Cerebellar nuclear complex (tissue), 1 donor: ENCODE measurements around the gene FOLR2.
"Not testable (repeated sequence)": the region's sequence is repeated elsewhere in the genome, so short reads cannot be mapped to it uniquely, and the experiment has no call there.

ENCODE experiments used
- DNase-seq, 2 experiments: peaks; one replicate each; lab custom pipeline; 2025; lab: John Stamatoyannopoulos, UW

FOLR2 gene

DNA sequence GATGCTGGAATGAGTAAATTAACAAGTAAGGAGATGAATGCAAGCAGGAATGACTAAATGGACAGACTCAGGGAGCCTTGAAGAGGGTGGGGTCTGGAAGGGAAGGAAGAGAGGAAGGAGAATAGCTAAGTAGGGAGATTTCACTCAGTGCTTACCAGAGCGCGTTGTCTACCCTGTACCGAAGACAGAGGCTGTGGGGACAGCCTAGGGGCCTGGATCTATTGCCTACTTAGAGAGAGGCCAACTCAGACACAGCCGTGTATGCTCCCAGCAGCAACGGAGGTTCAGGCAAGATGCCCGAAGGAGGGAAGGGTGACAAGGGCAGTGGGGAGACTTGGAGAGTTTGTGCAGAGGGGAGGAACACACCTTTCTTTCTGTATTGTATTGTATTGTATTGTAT, at the start of gene FOLR2:
FOLR2 (plus strand) TSS at position 157 of the 400 bp plus-strand sequence. CDS start 1,791 bp downstream, outside the sequence.
- no peak for DNase-seq

DNA sequence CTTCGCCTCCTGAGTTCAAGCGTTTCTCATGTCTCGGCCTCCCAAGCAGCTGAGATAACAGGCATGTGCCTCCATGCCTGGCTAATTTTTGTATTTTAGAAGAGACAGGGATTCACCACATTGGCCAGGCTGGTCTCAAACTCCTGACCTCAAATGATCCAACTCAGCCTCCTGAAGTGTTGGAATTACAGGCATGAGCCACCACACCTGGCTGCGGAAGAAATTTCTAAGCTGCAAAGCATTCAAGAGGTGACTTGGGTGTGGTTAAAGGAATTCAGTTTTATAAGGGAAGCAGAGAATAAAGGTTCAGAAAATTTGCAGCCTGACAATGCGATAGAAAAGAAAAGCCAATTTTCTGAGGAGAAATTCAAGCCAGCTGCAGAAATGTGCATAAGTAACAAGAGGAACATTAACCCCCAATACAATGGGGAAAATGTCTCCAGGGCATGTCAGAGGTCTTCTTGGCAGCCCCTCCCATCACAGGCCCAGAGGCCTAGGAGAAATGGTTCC, 47.5 kb upstream of the FOLR2 start:
- not testable (repeated sequence) for DNase-seq

DNA sequence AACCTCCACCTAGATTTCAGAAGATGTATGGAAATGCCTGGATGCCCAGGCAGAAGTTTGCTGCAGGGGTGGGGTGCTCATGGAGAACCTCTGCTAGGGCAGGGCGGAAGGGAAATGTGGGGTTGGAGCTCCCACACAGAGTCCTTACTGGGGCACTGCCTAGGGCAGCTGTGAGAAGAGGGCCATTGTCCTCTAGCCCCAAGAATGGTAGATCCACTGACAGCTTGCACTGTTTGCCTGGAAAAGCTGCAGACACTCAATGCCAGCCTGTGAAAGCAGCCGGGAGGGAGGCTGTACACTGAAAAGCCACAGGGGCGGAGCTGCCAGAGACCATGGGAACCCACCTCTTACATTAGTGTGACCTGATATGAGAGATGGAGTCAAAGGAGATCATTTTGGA, 46.8 kb upstream of the FOLR2 start:
- not testable (repeated sequence) for DNase-seq

DNA sequence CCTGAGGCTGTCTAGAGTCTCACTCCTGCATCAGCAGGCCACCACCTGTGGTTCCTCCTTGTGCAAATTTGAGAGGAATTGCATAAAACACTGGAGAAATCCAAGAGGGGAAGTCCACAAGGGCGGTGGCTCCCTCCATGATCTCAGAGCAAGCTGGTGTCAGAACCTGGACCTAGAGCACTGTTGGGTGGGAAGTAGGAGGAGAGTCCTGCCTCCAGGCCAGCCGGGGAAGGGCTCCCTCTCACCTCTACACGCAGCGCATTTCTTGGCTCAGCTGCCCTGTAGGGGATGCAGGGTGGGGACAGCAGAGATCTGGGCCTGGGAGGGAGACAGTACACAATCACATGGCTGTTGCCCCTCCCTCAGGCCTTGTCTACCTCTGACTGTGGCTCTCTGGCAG, 44.6 kb upstream of the FOLR2 start:
- DNase-seq = not testable (repeated sequence)

DNA sequence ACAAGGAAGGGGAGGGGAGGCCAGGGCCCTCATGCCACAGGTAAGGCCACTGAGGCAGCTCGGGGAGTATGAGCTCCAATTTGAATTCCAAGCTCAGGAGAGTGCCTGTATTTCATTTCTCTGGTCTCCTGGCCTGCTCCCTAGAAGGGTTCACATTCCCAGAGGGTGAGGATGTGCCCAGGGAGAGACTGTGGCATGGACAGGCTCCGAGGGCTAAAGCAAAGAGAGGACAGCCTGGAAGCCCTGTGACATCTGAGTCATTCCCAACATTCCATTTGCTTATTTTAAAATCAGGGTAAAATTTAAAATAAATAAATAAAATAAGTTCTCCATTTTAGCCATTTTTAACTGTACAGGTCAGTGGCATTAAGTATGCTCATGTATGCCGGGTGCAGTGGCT, 43.3 kb upstream of the FOLR2 start:
- no peak for DNase-seq

DNA sequence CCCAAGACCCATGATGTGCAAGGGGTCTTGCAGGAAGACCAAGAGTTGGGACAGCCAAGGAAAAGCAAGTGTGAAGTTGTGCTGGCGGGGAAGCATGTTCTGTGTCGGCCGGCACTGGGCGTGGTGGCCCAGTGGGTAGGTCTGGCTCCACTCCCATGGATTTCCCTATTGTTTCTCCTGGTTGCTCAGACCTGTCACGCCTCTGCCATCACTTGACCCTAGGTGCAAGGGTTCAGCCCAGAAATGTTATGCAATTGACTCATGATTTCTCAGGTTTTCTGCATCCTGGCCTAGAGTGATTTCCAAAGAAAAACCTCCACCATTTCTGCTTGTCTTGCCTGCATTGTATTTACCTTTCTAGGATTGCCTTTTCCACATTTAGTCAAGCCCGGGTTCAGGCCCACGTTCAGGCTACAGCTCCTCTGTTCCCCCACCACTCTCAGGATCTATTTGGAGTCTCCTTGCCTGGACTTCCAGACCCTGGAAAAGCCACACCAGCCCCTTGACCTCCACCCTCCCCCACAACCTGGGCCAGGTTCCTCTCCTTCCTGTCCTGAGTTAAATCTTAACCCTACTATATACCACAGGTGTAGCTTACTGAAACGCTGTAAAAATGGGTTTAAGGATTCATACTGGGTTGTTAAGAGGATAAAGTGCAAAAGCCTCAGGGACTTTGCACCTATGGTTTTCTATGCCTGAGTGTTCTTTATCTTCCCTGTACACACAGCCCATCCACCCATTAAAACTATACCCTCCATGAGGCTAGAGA, 42.1 kb upstream of the FOLR2 start:
- DNase-seq = no peak

DNA sequence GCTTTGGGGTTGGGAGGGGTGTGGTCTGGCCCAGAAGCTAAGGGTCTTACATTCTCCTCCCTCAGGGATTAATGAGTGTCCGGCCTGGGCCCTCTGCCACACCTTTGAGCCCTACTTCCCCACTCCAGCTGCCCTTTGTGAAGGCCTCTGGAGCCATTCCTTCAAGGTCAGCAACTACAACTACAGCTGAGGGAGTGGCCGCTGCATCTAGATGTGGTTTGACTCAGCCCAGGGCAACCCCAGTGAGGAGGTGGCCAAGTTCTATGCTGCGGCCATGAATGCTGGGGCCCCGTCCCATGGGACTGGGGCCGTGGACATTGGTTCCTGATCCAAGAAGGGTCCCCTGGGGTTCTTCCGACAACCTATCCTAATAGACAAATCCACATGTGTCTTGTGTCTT, 38.9 kb upstream of the FOLR2 start:
- no peak for DNase-seq

DNA sequence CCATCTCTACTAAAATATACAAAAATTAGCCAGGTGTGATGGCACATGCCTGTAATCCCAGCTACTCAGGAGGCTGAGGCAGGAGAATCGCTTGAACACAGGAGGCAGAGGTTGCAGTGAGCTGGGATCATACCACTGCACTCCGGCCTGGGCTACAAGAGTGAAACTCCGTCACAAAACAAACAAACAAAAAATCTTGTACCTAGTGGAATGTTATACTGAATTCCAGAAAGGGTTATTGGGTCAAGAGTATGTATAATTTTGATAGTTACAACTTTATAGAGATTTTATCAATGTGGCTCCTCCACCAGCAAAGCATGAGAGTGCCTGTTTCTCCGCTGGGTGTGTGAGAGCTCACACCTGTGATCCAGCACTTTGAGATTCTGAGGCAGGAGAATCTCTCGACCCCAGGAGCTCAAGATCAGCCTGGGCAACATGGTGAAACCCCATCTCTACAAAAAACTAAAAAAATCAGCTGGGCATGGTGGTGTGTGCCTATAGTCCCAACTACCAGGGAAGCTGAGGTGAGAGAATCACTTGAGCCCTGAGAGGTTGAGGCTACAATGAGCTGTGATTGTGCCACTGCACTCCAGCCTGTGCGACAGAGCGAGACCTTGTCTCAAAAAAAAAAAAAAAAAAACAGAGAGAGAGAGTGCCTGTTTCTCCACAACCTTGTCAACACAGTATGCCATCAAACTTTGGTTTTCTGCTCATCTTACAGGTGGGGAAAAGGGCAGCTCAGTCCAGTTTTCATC, 37.4 kb upstream of the FOLR2 start:
- no peak for DNase-seq

DNA sequence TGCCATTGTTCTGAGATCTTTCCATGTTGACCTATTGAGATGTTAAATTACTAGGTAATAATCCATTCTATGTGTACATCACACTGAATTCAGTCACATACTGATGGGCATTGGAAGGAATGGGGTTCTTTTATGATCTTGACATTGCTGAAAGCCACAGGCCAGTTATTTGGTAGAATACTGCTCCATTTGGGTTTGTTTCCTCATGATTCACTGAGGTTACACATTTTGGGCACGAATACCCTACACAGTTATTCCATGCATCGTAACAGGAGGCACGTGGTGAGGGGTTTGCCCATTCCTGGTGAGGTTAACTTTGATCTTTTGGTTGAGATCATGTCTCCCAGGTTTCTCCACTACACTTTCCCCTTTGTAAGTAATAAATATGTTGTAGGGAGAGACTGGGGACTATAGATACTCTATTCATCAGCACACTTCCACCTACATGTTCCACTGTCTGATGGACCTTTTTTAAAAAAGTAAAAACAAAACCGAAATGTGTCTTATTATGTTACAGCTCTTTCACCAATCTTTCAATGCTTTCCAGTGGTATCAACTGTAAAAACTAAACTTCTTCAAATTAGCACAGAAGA, 36.7 kb upstream of the FOLR2 start:
- DNase-seq = no peak

DNA sequence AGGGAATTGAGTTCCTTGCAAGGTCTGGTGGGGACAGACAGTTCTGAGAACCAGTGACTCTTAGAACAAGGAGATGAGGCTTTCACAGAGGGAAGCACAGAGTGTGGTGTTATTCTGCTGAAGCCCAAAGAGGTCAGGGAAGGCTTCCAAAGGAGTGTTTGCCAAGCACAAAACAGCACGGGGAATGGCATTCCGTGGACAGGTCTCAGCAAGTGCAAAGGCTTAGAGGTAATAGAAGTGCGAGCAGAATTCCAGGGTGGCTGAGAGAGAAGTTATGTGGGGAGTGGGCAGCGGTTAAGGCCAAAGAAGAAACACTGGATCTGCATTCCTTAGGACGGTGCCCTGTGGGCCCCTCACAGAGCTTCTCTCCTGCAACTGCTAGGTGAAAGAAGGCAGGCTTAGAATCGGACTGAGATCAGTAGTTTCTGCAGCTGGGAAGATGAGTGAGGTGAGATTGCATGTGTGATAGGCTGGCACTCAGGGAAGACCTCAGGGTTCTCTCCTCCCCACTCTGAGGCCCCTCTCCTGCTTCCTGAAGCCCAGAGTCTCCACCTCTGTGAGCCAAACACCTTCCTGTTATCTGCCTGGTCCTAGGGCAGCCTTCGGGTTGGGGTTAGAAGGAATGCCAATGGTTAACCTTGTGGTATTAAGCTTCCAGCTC, 35.6 kb upstream of the FOLR2 start:
- DNase-seq = not testable (repeated sequence)

DNA sequence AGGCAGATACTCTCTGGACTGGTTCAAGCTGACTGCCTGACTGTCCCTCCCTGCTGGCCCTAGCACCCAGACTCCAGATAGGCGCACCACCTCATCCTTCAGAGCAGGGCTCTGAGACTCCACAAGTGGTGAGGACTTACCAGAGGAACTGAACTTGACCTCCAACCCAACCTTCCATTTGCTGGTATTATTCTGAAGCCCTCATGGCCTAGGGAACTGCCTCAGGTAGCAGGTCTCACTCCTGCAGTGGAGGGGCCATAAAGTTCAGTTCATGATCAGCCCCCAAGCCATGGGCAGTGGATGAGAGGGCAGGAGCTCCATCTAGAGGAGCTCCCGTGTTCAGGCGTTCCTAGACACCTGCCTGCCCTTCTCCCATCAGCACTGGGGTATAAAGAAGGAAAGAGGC, 35.0 kb upstream of the FOLR2 start:
- not testable (repeated sequence) for DNase-seq

DNA sequence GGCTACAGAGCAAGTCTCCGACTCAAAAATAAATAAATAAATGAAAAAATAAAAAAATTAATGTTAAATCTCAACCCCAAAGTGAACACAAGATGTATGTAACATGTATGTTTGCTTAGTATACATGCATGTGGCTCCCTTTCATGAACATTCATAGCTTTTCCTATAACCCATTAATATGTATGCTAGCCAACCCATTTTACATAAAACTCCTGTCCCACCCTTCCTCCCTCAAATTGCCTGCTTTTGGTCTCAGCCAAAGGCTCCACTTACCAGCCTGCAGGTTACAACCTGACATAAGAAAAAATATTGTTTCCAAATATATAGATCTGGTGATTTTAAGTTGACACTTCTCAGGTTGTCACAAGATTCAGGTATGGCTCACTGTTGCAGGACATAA, 28.3 kb upstream of the FOLR2 start:
- no peak for DNase-seq

DNA sequence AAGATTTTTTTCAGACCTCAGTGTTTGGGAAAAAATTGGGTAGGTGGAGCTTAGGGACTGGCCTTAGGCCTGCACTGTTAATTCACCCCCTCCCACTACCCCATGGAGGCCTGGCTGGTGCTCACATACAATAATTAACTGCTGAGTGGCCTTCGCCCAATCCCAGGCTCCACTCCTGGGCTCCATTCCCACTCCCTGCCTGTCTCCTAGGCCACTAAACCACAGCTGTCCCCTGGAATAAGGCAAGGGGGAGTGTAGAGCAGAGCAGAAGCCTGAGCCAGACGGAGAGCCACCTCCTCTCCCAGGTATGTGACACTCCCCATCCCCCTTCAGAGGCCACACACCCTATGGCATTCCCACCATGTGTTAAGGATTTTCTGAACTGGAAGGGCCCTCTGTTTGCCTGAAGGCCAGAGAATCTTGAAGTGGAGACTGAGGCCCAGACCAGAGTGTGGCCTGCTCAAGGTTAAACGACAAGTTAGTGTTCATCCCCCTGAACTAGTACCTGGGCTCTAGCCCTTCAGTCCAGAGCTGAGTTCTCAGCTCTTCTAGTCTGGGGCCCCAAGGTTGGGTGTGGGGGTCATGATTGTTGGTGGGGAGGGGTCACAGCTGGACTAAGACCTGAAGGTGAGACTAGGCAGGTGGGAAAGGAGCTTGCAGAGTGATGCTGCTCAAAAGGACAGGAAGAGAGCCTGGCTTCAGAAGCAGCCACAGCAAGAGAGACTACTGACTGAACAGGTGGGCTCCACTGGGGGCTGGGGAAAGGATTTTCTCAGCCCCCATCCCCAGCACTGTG, 26.9 kb upstream of the FOLR2 start:
- no peak for DNase-seq

DNA sequence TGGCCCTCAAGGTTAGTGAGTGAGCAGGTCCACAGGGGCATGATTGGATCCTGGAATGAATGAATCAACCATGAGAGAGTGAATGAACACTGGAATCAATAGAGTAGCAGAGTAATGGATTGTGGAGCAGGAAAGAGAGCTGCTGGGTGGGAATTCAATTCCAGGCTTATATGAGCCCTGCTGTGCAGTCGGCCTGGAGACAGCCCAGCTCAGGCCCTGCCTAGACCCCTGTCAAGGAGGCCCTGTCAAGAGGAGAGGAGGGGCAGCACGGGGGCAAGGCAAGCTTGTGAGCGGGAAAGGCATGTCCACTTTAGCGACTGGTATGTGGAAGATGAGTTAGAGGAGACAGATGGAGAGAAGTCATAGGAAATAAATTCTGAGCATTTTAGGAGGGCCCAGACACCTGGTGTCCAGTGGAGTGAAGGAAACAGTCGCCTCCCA, 25.9 kb upstream of the FOLR2 start:
- DNase-seq = no peak

DNA sequence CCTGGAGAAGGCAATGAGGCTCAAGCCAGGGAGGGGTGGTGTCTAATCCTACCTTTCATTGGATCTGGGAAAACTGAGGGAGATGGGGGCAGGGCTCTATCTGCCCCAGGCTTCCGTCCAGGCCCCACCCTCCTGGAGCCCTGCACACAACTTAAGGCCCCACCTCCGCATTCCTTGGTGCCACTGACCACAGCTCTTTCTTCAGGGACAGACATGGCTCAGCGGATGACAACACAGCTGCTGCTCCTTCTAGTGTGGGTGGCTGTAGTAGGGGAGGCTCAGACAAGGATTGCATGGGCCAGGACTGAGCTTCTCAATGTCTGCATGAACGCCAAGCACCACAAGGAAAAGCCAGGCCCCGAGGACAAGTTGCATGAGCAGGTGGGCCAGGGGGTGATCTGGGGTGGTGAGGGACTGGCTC, 24.6 kb upstream of the FOLR2 start, which contains the start of gene FOLR1:
FOLR1 (plus strand) TSS at position 180 of the 421 bp plus-strand sequence; CDS start at position 214, 34 bp downstream.
- DNase-seq = no peak

DNA sequence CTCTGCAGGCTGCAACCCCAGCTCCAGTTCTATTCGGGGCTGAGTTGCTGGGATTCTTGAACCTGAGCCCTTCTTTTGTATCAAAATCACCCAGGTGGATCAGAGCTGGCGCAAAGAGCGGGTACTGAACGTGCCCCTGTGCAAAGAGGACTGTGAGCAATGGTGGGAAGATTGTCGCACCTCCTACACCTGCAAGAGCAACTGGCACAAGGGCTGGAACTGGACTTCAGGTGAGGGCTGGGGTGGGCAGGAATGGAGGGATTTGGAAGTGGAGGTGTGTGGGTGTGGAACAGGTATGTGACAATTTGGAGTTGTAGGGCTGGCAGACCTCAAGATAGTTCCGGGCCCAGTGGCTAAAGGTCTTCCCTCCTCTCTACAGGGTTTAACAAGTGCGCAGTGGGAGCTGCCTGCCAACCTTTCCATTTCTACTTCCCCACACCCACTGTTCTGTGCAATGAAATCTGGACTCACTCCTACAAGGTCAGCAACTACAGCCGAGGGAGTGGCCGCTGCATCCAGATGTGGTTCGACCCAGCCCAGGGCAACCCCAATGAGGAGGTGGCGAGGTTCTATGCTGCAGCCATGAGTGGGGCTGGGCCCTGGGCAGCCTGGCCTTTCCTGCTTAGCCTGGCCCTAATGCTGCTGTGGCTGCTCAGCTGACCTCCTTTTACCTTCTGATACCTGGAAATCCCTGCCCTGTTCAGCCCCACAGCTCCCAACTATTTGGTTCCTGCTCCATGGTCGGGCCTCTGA, 20.9 kb upstream of the FOLR2 start:
- no peak for DNase-seq

DNA sequence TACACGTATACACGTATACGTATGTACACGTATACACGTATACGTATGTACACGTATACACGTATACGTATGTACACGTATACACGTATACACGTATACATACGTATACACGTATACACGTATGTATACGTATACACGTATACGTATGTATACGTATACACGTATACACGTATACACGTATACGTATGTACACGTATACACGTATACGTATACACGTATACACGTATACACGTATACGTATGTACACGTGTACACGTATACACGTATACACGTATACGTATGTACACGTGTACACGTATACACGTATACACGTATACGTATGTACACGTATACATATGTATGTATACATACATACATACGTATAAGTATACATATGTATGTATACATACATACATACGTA, 15.1 kb upstream of the FOLR2 start:
- DNase-seq = not testable (repeated sequence)

DNA sequence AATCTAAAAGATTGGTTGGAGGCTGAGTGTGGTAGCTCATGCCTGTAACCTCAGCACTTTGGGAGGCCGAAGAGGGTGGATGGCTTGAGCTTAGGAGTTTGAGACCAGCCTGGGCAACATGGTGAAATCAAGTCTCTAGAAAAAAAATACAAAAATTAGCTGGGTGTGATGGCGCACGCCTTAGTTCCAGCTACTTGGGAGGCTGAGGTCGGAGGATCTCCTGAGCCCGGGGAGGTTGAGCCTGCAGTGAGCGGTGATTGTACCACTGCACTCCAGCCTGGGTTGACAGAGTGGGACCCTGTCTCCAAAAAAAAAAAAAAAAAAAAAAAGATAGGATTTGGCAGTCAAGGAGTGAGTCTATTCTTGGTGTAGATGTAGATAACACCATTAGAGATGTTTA, 14.0 kb upstream of the FOLR2 start:
- DNase-seq = no peak

DNA sequence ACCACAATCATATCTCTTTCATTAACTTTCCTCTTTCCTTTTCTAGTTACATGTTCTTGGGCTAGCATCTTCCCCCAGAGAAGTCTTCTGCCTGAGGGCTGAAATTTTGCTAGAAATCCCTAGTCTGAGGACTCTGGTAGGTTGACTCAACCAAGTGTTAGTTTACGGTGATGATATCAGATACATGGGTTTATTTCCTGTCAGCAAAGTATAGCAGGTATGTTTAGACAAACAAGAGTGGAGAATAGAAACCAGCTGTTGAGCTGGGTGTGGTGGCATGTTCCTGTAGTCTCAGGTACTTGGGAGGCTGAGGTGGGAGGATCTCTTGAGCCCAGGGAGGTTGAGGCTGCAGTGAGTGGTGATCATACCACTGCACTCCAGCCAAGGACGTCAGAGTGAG, 13.4 kb upstream of the FOLR2 start:
- no peak for DNase-seq

DNA sequence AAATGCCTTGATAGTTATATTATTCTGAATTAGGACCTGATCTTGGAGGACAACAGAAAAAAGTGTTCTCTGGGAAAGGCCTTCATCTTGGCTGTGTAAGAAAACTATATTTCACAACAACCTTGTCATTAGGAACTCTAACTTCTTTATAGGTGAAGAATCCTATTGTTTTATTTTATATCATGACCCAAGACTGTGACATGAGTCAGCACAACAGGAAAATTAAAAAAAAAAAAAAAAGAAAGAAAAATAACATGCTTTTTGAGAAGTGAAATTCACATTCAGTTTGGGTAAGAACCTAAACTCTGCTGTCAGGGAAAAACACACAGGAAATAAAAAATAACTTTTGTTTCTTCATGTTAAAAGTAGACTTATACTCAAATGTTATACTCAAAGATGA, 11.7 kb upstream of the FOLR2 start:
- no peak for DNase-seq
